HG03439 (cell line): Measurements from ENCODE around the gene ARCN1.

Experiments
- ATAC-seq: cut with Tn5 transposase; IDR thresholded peaks from one replicate; pipeline ENCODE4 v1.9.1; 2021; ENCODE audit warnings: mild to moderate bottlenecking, moderate library complexity; ENCODE audit not compliant: unreplicated experiment

The ARCN1 gene

GRCh38 chr11:118572061-118572980, at the start of gene ARCN1:
ARCN1 (plus strand) TSS chr11:118572409; CDS start chr11:118572548, 139 bp downstream.
- peak; percentile 70 for ATAC-seq

- ATAC-seq: no peak
These were observed 49.6 kb upstream of the ARCN1 start for GRCh38 chr11:118522571-118523072.

GRCh38 chr11:118524356-118524755, 47.9 kb upstream of the ARCN1 start:
- ATAC-seq: no peak

- no peak for ATAC-seq
These were observed 47.3 kb upstream of the ARCN1 start for GRCh38 chr11:118524757-118525470.

- no peak for ATAC-seq
These were observed 45.5 kb upstream of the ARCN1 start for GRCh38 chr11:118526688-118527087.

GRCh38 chr11:118527109-118527508, 45.1 kb upstream of the ARCN1 start, which contains the start of gene TTC36:
TTC36 (plus strand) TSS chr11:118527474; CDS start chr11:118527495, 21 bp downstream.
- ATAC-seq: no peak

- ATAC-seq: no peak
These were observed 43.7 kb upstream of the ARCN1 start for GRCh38 chr11:118528511-118528910.

- no peak for ATAC-seq
These were observed 42.5 kb upstream of the ARCN1 start for GRCh38 chr11:118529584-118530175.

- peak; percentile 9 for ATAC-seq
These were observed 42.0 kb upstream of the ARCN1 start for GRCh38 chr11:118530180-118530682.

GRCh38 chr11:118530683-118531596, 41.3 kb upstream of the ARCN1 start, which contains the start of gene TMEM25:
TMEM25 (plus strand) TSS chr11:118531192; CDS start chr11:118531802, 610 bp downstream.
- peak; percentile 58 for ATAC-seq

- ATAC-seq: no peak
These were observed 40.6 kb upstream of the ARCN1 start for GRCh38 chr11:118531597-118532084.

GRCh38 chr11:118532091-118532490, 40.1 kb upstream of the ARCN1 start:
- ATAC-seq: no peak

- ATAC-seq: no peak
These were observed 39.1 kb upstream of the ARCN1 start for GRCh38 chr11:118532852-118533768.

GRCh38 chr11:118533769-118534729, 38.2 kb upstream of the ARCN1 start:
- ATAC-seq: no peak

- ATAC-seq: no peak
These were observed 36.9 kb upstream of the ARCN1 start for GRCh38 chr11:118535261-118535660.

GRCh38 chr11:118536726-118537125, 35.5 kb upstream of the ARCN1 start:
- no peak for ATAC-seq

GRCh38 chr11:118537409-118537980, 34.7 kb upstream of the ARCN1 start:
- no peak for ATAC-seq
